Measurements from ENCODE around the gene CXCL5.

GRCh38 chr4:73945674-73946449 is 52.6 kb downstream of the CXCL5 start:
- TF ChIP-seq CTCF (IDR thresholded peaks at IDR 0.05; ENCODE audit: insufficient read depth, low read length) (no peak), POLR2AphosphoS5 (IDR thresholded peaks at IDR 0.05; ENCODE audit: low read depth) (no peak), GABPA (IDR thresholded peaks at IDR 0.05; ENCODE audit: low read depth) (no peak)
